DND-41 (cell line): ENCODE results near the gene NELL2.

Source experiments
- ATAC-seq: fragments of 200-7000 bp; cut with Tn5 transposase; 3 replicates; pipeline ENCODE4 v1.9.1; 2021; ENCODE audit warnings: low read depth; ENCODE audit not compliant: insufficient read depth
- DNase-seq: peaks from one replicate; pipeline ENCODE4 v3.0.0-alpha.2; 2020
- H2AFZ ChIP-seq: 2 replicates; pipeline ENCODE4 v1.6.0; 2012; ENCODE audit warnings: low read depth, low read length
- H3K27ac ChIP-seq: 2 replicates; pipeline ENCODE4 v1.5.1; 2012; ENCODE audit warnings: low read length, inconsistent platforms
- H3K27me3 ChIP-seq: fragments of 200-600 bp; sonication (generic); 2 replicates; pipeline ENCODE4 v1.6.0; 2012; ENCODE audit warnings: low read length, mild to moderate bottlenecking, inconsistent platforms; ENCODE audit not compliant: insufficient read depth, poor library complexity
- H3K36me3 ChIP-seq: 2 replicates; pipeline ENCODE4 v1.5.1; 2012; ENCODE audit warnings: low read length, inconsistent platforms; ENCODE audit not compliant: insufficient read depth
- H3K4me1 ChIP-seq: 2 replicates; pipeline ENCODE4 v1.5.1; 2012; ENCODE audit warnings: mild to moderate bottlenecking, low read length; ENCODE audit not compliant: insufficient read depth
- H3K4me2 ChIP-seq: 2 replicates; pipeline ENCODE4 v1.6.0; 2012; ENCODE audit warnings: mild to moderate bottlenecking, moderate library complexity, low read length, inconsistent platforms; ENCODE audit not compliant: insufficient read depth
- H3K4me3 ChIP-seq, 2 experiments: fragments of 200-600 bp in 1 of 2; shearing (Covaris generic) in 1 of 2; 2 replicates each; pipeline ENCODE4 v1.5.1; 2012 to 2016; ENCODE audit warnings: inconsistent platforms in 2 of 2, low read length in 2 of 2, mild to moderate bottlenecking in 2 of 2, low read depth in 1 of 2, moderate library complexity in 1 of 2
- H3K79me2 ChIP-seq: 2 replicates; pipeline ENCODE4 v1.6.0; 2012; ENCODE audit warnings: low read length, inconsistent platforms; ENCODE audit not compliant: insufficient read depth
- H3K9ac ChIP-seq: 2 replicates; pipeline ENCODE4 v1.6.0; 2012; ENCODE audit warnings: low read depth, mild to moderate bottlenecking, inconsistent platforms, low read length, moderate library complexity
- H3K9me3 ChIP-seq: 2 replicates; pipeline ENCODE4 v1.5.1; 2012; ENCODE audit warnings: low read length, moderate library complexity, mild to moderate bottlenecking, inconsistent platforms; ENCODE audit not compliant: insufficient read depth, severe bottlenecking
- H4K20me1 ChIP-seq: 2 replicates; pipeline ENCODE4 v1.6.0; 2012; ENCODE audit warnings: low read length; ENCODE audit not compliant: insufficient read depth
- EZH2 ChIP-seq: IDR thresholded peaks from 3 replicates; pipeline ENCODE4 v1.6.1; 2012; ENCODE audit warnings: borderline replicate concordance, low read depth, mild to moderate bottlenecking, moderate library complexity, low read length, inconsistent platforms; ENCODE audit not compliant: severe bottlenecking
- TF ChIP-seq, protein P1 (sequence below): IDR thresholded peaks from 2 replicates; pipeline ENCODE4 v1.5.1; 2012; ENCODE audit warnings: borderline replicate concordance, low read length, moderate library complexity, mild to moderate bottlenecking; ENCODE audit not compliant: poor library complexity, severe bottlenecking; ENCODE audit errors: extremely low read depth

The NELL2 gene

GRCh38 chr12:44649693-44650092 lies 226.4 kb downstream of the NELL2 start:
- no peak overlapping the region for H3K4me2 ChIP-seq
- H3K27me3 ChIP-seq: peaks cover 3% of the 10 kb centered on the region
- no peak overlapping the region for H3K27ac ChIP-seq
- H3K4me3 ChIP-seq: no peak overlapping the region
- no peaks in the 10 kb centered on the region for H3K79me2 ChIP-seq
- no peaks in the 10 kb centered on the region for H3K9me3 ChIP-seq
- H4K20me1 ChIP-seq: no peaks in the 10 kb centered on the region
- H3K9ac ChIP-seq: no peak overlapping the region
- no peak for ATAC-seq
- no peaks in the 10 kb centered on the region for H3K4me1 ChIP-seq
- DNase-seq: no peak
- H3K36me3 ChIP-seq: no peaks in the 10 kb centered on the region
- TF ChIP-seq EZH2: no peak
- TF ChIP-seq, protein P1, sequence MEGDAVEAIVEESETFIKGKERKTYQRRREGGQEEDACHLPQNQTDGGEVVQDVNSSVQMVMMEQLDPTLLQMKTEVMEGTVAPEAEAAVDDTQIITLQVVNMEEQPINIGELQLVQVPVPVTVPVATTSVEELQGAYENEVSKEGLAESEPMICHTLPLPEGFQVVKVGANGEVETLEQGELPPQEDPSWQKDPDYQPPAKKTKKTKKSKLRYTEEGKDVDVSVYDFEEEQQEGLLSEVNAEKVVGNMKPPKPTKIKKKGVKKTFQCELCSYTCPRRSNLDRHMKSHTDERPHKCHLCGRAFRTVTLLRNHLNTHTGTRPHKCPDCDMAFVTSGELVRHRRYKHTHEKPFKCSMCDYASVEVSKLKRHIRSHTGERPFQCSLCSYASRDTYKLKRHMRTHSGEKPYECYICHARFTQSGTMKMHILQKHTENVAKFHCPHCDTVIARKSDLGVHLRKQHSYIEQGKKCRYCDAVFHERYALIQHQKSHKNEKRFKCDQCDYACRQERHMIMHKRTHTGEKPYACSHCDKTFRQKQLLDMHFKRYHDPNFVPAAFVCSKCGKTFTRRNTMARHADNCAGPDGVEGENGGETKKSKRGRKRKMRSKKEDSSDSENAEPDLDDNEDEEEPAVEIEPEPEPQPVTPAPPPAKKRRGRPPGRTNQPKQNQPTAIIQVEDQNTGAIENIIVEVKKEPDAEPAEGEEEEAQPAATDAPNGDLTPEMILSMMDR: no peak
- no peak overlapping the region for H2AFZ ChIP-seq

GRCh38 chr12:44647917-44648690 lies 228.0 kb downstream of the NELL2 start:
- H2AFZ ChIP-seq: no peak overlapping the region
- no peak overlapping the region for H3K9ac ChIP-seq
- DNase-seq (no peak), ATAC-seq (no peak)
- H3K79me2 ChIP-seq: no peaks in the 10 kb centered on the region
- no peaks in the 10 kb centered on the region for H3K9me3 ChIP-seq
- no peak overlapping the region for H3K27ac ChIP-seq
- no peaks in the 10 kb centered on the region for H4K20me1 ChIP-seq
- no peaks in the 10 kb centered on the region for H3K36me3 ChIP-seq
- no peak overlapping the region for H3K4me3 ChIP-seq
- H3K27me3 ChIP-seq: peaks cover 3% of the 10 kb centered on the region
- H3K4me2 ChIP-seq: no peak overlapping the region
- H3K4me1 ChIP-seq: no peaks in the 10 kb centered on the region
- TF ChIP-seq, protein P1: no peak
- no peak for TF ChIP-seq EZH2

GRCh38 chr12:44640427-44641190 lies 235.5 kb downstream of the NELL2 start:
- no peaks in the 10 kb centered on the region for H3K36me3 ChIP-seq
- no peak overlapping the region for H2AFZ ChIP-seq
- TF ChIP-seq, protein P1: no peak
- TF ChIP-seq EZH2: no peak
- no peaks in the 10 kb centered on the region for H4K20me1 ChIP-seq
- no peaks in the 10 kb centered on the region for H3K4me1 ChIP-seq
- H3K27me3 ChIP-seq: no peaks in the 10 kb centered on the region
- no peak overlapping the region for H3K9ac ChIP-seq
- H3K4me2 ChIP-seq: no peak overlapping the region
- ATAC-seq: no peak
- no peak for DNase-seq
- H3K4me3 ChIP-seq: no peak overlapping the region
- H3K79me2 ChIP-seq: no peaks in the 10 kb centered on the region
- H3K9me3 ChIP-seq: no peaks in the 10 kb centered on the region
- H3K27ac ChIP-seq: no peak overlapping the region
